ENCODE measurements around the gene FAM32A. TPM values are rescaled to one million over a fixed set of nuclear protein-coding genes. Genes with fewer than 3 reads are reported as not detected.

FAM32A gene
- total RNA-seq, 4 donors from 2014 or later: 73.0 to 106 (median 88.6) TPM

- Histone ChIP-seq H3K27me3 (no peaks in the 10 kb centered on the region), H3K27ac (no peak overlapping the region), H3K4me3 (no peak overlapping the region), H3K36me3 (peaks cover 0 to 17% (median 6%) of the 10 kb centered on the region in 4 donors), H3K4me1 (no peaks in the 10 kb centered on the region), H3K9me3 (no peaks in the 10 kb centered on the region)
- TF ChIP-seq POLR2AphosphoS5 (IDR thresholded peaks at IDR 0.05) (no peak), POLR2A (IDR thresholded peaks at IDR 0.05) (no peak), EP300 (IDR thresholded peaks at IDR 0.05; ENCODE audit: low read depth) (no peak)
- TF ChIP-seq, protein P1, sequence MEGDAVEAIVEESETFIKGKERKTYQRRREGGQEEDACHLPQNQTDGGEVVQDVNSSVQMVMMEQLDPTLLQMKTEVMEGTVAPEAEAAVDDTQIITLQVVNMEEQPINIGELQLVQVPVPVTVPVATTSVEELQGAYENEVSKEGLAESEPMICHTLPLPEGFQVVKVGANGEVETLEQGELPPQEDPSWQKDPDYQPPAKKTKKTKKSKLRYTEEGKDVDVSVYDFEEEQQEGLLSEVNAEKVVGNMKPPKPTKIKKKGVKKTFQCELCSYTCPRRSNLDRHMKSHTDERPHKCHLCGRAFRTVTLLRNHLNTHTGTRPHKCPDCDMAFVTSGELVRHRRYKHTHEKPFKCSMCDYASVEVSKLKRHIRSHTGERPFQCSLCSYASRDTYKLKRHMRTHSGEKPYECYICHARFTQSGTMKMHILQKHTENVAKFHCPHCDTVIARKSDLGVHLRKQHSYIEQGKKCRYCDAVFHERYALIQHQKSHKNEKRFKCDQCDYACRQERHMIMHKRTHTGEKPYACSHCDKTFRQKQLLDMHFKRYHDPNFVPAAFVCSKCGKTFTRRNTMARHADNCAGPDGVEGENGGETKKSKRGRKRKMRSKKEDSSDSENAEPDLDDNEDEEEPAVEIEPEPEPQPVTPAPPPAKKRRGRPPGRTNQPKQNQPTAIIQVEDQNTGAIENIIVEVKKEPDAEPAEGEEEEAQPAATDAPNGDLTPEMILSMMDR (IDR thresholded peaks at IDR 0.05): no peak
- 90 to 94% methylated on average over 4 to 16 of the region's 16 CpGs for WGBS, 2 donors (ENCODE audit: low coverage in 1 of 2)
- no peak for DNase-seq
- in situ Hi-C loops (cut with MboI; ENCODE audit: low pct_ligation_motif_present in 1 of 4, low pct_unique_long_range_greater_than_20kb in 1 of 4, low sequenced_read_pairs in 3 of 4) (no loop called here), intact Hi-C loops (cut with DNase I; ENCODE audit: low total_unique reads) (loop anchor here (5.0 kb wide), 1 partner anchor 755 kb away; no protein-coding TSS in a partner anchor)
Observed at GRCh38 chr19:16232127-16232526, 46.9 kb downstream of the FAM32A start.

DNA sequence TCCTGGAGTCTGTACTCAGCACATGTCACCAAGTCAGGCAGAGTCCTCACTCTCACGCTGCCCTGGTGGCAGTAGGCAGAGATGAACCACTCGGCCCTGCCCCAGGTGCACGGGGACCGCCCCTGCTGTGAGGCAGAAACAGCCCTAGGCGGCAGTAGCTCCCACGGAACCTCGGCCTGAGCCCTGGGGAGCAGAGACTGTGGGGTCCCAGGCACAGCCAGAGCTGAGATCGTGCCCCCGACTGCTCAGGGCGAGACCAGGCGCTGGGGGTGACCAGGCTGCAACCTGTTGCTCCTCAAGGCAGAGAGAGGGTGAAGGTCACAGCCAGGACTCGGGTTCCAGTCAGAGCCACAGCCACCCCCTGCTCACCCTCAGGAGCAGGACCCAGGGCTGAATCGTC lies 47.4 kb downstream of the FAM32A start:
- DNase-seq: no peak
- H3K4me1 ChIP-seq: no peaks in the 10 kb centered on the region
- intact Hi-C loops (cut with DNase I; ENCODE audit: low total_unique reads): loop anchor here (5.0 kb wide), 1 partner anchor 755 kb away; no protein-coding TSS in a partner anchor
- TF ChIP-seq POLR2A (IDR thresholded peaks at IDR 0.05) (no peak), EP300 (IDR thresholded peaks at IDR 0.05; ENCODE audit: low read depth) (no peak), POLR2AphosphoS5 (IDR thresholded peaks at IDR 0.05) (no peak)
- TF ChIP-seq, protein P1 (IDR thresholded peaks at IDR 0.05): no peak
- H3K27me3 ChIP-seq: no peaks in the 10 kb centered on the region
- WGBS, 2 donors (ENCODE audit: low coverage in 1 of 2): 87% methylated on average over 10 of the region's 13 CpGs; no CpG with 5 or more reads in 1 of the 2 donors
- H3K4me3 ChIP-seq: no peak overlapping the region
- H3K36me3 ChIP-seq: peaks cover 0 to 15% (median 6%) of the 10 kb centered on the region in 4 donors
- H3K27ac ChIP-seq: no peak overlapping the region
- no peaks in the 10 kb centered on the region for H3K9me3 ChIP-seq
- in situ Hi-C loops (cut with MboI; ENCODE audit: low pct_ligation_motif_present in 1 of 4, low pct_unique_long_range_greater_than_20kb in 1 of 4, low sequenced_read_pairs in 3 of 4): no loop called here

DNA sequence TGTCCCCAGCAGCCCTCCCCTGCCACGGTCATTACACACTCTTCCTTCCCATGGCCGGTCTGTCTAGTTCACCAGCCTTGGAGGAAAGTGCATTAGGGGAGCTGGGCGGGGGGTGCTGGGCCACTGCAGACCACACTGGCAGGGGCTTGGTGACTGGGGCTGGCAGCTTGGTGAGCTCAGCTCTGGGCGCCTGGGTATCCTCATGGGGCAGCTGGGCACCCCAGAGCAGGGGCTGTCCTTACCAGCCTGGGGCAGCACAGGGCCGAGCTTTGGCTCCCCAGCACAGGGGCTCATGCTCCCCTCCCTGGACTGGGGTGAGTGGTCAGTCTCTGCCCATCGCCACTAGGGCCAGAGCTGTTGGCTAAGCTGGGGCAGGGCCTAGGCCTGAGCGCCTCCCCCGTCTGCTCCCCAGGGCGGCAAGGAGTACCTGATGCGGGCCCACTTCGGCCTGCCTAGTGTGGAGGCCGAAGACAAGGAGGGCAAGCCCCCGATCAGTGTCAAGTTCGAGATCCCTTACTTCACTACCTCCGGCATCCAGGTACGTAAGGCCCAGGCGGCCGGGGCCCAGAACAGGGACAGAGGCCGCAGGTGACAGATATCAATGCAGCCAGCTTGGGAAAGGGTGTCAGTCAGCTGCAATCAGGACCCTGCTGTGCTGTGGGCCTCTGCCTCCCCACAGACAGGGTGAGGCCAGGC lies 48.0 kb downstream of the FAM32A start:
- Histone ChIP-seq H3K9me3 (no peaks in the 10 kb centered on the region), H3K27ac (no peak overlapping the region), H3K27me3 (no peaks in the 10 kb centered on the region), H3K36me3 (peaks cover 0 to 11% (median 4%) of the 10 kb centered on the region in 4 donors), H3K4me1 (no peaks in the 10 kb centered on the region), H3K4me3 (no peak overlapping the region)
- WGBS, 2 donors (ENCODE audit: low coverage in 1 of 2): 98% methylated on average over 16 of the region's 19 CpGs; no CpG with 5 or more reads in 1 of the 2 donors
- TF ChIP-seq POLR2AphosphoS5 (IDR thresholded peaks at IDR 0.05): no peak
- TF ChIP-seq EP300 (IDR thresholded peaks at IDR 0.05; ENCODE audit: low read depth): no peak
- TF ChIP-seq, protein P1 (IDR thresholded peaks at IDR 0.05): no peak
- no peak for TF ChIP-seq POLR2A (IDR thresholded peaks at IDR 0.05)
- DNase-seq: no peak
- in situ Hi-C loops (cut with MboI; ENCODE audit: low pct_ligation_motif_present in 1 of 4, low pct_unique_long_range_greater_than_20kb in 1 of 4, low sequenced_read_pairs in 3 of 4) (no loop called here), intact Hi-C loops (cut with DNase I; ENCODE audit: low total_unique reads) (loop anchor here (5.0 kb wide), 1 partner anchor 754 kb away; no protein-coding TSS in a partner anchor)

DNA sequence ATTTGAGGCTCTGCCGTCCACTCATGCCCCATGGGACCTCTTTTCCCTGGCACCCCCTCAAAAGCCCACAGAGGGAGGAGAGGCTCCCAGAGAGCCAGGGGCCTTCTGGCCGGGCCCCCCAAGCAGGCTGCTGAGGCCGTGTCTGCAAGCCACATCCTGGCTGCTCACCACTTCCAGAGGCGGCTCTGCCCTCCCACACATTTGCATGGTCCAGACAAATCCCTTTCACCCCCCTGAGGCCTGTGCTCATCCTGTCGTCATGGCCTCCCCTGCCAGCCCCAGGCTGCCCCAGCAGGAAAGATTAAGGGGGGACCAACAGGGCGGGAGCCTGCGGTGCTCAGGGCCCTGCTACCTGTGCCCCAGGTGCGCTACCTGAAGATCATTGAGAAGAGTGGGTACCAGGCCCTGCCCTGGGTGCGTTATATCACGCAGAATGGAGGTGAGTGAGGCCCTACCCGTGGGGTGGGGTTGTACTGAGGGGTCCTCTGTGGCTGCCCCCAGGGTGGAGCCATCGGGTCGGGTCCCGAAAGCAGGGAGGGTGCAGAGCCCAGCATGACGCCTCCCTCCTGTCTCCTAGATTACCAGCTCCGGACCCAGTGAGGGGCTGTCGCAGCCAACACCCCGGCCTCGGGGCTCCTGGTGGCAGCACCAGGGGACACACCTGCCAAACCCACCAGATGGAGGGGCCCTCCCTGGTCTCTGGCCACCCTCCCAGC lies 48.8 kb downstream of the FAM32A start:
- no peaks in the 10 kb centered on the region for H3K4me1 ChIP-seq
- H3K27me3 ChIP-seq: no peaks in the 10 kb centered on the region
- intact Hi-C loops (cut with DNase I; ENCODE audit: low total_unique reads): loop anchor here (5.0 kb wide), 1 partner anchor 753 kb away; no protein-coding TSS in a partner anchor
- H3K27ac ChIP-seq: no peak overlapping the region
- 90% methylated on average over 19 of the region's 19 CpGs; no CpG with 5 or more reads in 1 of the 2 donors for WGBS, 2 donors (ENCODE audit: low coverage in 1 of 2)
- no peak for DNase-seq
- in situ Hi-C loops (cut with MboI; ENCODE audit: low pct_ligation_motif_present in 1 of 4, low pct_unique_long_range_greater_than_20kb in 1 of 4, low sequenced_read_pairs in 3 of 4): no loop called here
- H3K9me3 ChIP-seq: no peaks in the 10 kb centered on the region
- TF ChIP-seq, protein P1 (IDR thresholded peaks at IDR 0.05): no peak
- TF ChIP-seq POLR2AphosphoS5 (IDR thresholded peaks at IDR 0.05): no peak
- no peak for TF ChIP-seq EP300 (IDR thresholded peaks at IDR 0.05; ENCODE audit: low read depth)
- TF ChIP-seq POLR2A (IDR thresholded peaks at IDR 0.05): no peak
- no peak overlapping the region for H3K4me3 ChIP-seq
- H3K36me3 ChIP-seq: peaks cover 0 to 11% (median 4%) of the 10 kb centered on the region in 4 donors

Measured in transverse colon (tissue), 4 donors.